GM10266 (cell line): ENCODE measurements around the gene SERPINB1.

Source experiments
- DNase-seq: peaks from one replicate; pipeline ENCODE4 v3.0.0; 2012; ENCODE audit errors: extremely low spot score
- TF ChIP-seq, protein P1 (sequence below): IDR thresholded peaks from 2 replicates; pipeline ENCODE4 v1.5.1; 2012; ENCODE audit warnings: mild to moderate bottlenecking, low read depth; ENCODE audit not compliant: control insufficient read depth, insufficient read depth; ENCODE audit errors: missing control alignments

The SERPINB1 gene

DNA sequence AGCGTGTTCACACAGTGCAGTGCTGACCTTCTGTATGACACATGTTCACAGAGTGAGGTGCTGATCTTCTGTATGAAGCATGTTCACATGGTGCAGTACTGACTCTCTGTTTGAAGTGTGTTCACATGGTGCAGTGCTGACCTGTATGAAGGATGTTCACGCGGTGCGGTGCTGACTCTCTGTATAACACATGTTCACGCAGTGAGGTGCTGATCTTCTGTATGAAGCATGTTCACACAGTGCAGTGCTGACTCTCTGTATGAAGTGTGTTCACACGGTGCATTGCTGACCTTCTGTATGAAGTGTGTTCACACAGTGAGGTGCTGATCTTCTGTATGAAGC, 10.8 kb upstream of the SERPINB1 start:
- DNase-seq: no peak
- TF ChIP-seq, protein P1, sequence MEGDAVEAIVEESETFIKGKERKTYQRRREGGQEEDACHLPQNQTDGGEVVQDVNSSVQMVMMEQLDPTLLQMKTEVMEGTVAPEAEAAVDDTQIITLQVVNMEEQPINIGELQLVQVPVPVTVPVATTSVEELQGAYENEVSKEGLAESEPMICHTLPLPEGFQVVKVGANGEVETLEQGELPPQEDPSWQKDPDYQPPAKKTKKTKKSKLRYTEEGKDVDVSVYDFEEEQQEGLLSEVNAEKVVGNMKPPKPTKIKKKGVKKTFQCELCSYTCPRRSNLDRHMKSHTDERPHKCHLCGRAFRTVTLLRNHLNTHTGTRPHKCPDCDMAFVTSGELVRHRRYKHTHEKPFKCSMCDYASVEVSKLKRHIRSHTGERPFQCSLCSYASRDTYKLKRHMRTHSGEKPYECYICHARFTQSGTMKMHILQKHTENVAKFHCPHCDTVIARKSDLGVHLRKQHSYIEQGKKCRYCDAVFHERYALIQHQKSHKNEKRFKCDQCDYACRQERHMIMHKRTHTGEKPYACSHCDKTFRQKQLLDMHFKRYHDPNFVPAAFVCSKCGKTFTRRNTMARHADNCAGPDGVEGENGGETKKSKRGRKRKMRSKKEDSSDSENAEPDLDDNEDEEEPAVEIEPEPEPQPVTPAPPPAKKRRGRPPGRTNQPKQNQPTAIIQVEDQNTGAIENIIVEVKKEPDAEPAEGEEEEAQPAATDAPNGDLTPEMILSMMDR: no peak

DNA sequence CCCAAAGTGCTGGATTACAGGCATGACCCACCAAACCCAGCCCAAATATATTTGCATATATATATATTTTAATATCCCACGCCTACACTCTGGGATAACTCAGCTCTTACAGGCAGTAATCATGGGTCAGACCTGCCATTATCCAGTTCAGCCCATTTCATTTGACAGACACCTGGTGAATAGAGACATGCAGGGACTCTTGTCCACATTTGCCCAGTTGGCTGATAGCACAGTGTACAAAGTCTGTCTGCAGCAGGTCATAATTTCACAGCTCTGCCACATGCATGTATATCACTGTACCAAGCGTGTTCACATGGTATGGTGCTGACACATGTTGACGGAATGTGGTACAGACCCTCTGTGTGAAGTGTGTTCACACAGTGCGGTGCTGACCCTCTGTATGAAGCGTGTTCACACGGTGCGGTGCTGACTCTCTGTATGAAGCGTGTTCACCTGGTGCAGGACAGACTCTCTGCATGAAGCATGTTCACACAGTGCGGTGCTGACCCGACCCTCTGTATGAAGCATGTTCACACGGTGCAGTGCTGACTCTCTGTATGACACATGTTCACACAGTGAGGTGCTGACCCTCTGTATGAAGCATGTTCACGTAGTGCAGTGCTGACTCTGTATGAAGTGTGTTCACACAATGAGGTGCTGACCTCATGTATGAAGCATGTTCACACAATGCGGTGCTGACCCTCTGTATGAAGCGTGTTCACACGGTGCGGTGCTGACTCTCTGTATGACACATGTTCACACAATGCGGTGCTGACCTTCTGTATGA, 10.3 kb upstream of the SERPINB1 start:
- TF ChIP-seq, protein P1: no peak
- no peak for DNase-seq

DNA sequence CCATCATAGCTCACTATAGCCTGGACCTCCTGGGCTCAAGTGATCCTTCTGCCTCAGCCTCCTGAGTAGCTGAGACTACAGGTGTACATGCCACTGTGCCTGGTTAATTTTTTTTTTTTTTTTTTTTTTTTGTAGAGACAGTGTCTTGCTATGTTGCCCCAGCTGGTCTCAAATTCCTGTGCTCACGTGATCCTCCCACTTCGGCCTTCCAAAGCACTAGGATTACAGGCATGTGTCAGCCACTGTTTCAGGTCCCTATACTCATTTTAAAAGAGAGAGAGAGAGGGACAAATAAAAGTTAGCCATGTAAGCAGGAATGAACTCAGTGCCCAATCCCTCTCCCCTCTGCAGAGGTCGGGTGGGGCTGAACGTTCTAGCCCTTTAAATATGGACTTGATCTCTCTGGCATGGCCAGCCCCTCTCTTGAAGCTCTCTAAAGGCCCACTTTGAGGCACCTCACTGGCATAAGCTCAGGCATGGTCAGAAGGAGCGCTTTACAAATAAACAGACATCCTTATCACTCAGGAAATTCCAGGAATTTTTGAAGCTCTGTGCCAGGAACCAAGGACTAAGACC, 9.0 kb upstream of the SERPINB1 start:
- DNase-seq: no peak
- TF ChIP-seq, protein P1: no peak

DNA sequence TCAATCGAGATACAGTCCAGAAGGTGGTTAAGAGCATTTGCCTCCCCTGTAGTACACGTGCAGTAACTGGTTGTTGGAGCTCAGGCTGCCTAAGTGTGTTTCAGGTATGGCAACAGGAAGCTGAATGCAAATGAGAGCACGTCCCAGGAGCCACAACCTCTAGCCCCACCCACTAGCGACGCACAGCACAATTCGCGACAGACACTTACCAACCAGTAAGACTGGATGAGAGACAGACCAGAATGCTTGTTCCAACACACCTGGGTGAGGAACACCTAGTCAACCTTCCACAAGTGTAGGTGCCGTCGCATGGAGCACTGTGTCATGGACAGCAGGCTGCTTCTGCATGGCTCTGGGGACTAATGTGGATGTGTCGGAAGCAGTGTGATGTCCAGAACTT, 7.2 kb upstream of the SERPINB1 start:
- no peak for DNase-seq
- TF ChIP-seq, protein P1: no peak

DNA sequence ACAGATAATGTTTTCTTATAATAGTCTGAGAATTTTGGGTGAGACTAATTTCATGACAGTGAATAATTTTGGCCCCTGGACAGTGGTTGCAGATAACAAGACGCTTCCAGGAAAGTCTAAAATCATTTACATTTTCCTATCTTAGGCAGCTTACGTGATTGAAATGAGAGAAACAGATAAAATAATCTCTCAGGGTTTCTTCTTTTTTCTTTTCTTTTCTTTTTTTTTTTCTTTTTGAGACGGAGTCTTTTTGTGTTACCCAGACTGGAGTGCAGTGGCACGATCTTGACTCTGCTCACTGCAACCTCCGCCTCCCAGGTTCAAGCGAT, 4.2 kb upstream of the SERPINB1 start:
- no peak for DNase-seq
- TF ChIP-seq, protein P1: no peak

DNA sequence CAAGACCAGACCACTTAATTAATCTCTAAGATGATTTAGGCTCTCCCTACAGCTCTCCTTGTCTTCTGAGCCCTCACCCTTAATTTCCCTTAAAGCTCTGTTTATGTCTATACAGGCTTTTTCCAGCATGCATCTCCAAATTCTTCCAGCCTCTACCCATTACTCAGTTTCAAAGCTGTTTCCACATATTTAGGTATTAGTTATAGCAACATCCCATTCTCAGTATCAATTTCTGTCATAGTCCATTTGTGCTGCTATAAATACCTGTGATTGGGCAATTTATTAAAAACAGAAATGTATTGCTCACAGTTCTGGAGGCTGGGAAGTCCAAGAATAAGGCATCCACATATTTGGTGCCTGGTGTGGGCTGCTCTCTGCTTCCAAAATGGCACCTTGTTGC, 2.3 kb upstream of the SERPINB1 start:
- no peak for DNase-seq
- TF ChIP-seq, protein P1: no peak

DNA sequence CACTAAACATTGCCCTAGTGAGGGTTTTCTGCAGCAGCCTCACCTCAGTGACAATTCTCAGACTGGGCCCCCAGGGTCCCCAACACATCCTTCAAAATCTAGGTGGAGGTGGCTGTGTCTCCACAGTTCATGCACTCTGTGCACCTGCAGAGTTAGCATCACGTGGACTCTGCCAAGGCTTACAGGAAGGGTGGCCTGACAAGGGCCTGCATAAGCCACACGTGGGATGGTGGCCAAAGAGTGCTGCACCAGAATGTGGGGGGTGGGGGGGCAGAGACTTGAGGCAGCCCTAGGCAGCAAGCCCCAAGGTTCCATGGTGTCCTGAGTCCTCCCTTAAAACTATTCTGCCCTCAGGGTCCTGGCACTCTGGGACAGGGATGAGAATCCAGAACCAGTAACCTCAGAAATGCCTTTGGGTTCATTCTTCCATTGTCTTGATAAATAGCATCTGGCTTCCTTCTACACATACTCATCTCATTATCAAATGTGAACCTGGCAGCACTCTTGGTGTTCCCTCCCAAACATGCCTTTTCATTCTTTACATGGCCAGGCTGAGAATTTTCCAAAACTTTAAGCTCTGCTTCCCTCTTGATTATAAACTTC, 1.6 kb upstream of the SERPINB1 start:
- TF ChIP-seq, protein P1: no peak
- DNase-seq: no peak
